Brain microvascular endothelial cell (primary cell): ENCODE measurements around the gene MYMX.

ENCODE experiments used
- DNase-seq: peaks from one replicate; pipeline ENCODE4 v3.0.0-alpha.2; 2020
- H3K27ac ChIP-seq: fragments of 250-450 bp; sonication (Bioruptor Pico); 2 replicates; pipeline ENCODE4 v1.5.1; 2020; ENCODE audit warnings: mild to moderate bottlenecking, moderate library complexity
- H3K27me3 ChIP-seq: fragments of 250-450 bp; sonication (Bioruptor Pico); replicated peaks from 2 replicates; pipeline ENCODE4 v1.5.1; 2020; ENCODE audit warnings: mild to moderate bottlenecking
- H3K36me3 ChIP-seq: fragments of 250-450 bp; sonication (Bioruptor Pico); replicated peaks from 2 replicates; pipeline ENCODE4 v1.5.1; 2020; ENCODE audit warnings: mild to moderate bottlenecking
- H3K4me3 ChIP-seq: 2 replicates; pipeline ENCODE4 v1.5.1; 2011; ENCODE audit warnings: low read depth, mild to moderate bottlenecking, control low read depth, low read length, moderate library complexity
- in situ Hi-C: cut with HindIII; loops from 2 replicates; pipeline ENCODE4 v1.10.0; 2017; ENCODE audit warnings: low sequenced_read_pairs, low pct_ligation_motif_present
- TF ChIP-seq, protein P1 (sequence below): IDR thresholded peaks from 2 replicates; pipeline ENCODE4 v1.5.1; 2011; ENCODE audit warnings: low read depth, mild to moderate bottlenecking, moderate library complexity, low read length, control low read depth, inconsistent platforms; ENCODE audit errors: missing control alignments

Gene MYMX

DNA sequence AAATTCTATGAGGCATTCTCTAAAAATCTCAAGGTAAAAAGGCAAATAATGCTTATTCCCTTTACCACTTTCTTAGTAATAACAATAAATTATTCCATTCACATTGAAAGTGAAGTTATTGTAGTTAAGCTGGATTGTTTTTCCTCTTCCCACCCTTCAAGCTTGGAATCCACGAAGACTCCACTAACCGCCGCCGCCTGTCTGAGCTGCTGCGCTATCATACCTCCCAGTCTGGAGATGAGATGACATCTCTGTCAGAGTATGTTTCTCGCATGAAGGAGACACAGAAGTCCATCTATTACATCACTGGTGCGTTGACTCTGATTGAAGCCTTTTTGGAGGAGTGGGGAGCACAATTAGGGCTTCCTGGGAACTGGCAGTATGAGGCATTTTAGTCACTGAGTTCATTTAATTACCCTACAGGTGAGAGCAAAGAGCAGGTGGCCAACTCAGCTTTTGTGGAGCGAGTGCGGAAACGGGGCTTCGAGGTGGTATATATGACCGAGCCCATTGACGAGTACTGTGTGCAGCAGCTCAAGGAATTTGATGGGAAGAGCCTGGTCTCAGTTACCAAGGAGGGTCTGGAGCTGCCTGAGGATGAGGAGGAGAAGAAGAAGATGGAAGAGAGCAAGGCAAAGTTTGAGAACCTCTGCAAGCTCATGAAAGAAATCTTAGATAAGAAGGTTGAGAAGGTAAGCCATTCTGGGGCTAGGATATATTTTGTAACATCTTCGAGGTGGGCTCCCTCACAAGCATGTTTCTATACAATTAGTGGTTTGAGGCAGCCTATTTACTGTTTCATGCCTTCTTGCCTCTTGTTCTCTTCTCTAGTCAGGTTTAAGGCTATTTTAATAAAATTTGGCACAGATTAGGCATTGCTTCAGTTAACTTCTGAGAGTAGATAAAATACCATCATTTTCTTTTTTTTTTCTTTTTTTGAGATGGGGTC, 35.1 kb downstream of the MYMX start:
- in situ Hi-C loops, result no loop called here
- no peak for DNase-seq
- Histone ChIP-seq H3K27ac (no peak overlapping the region), H3K27me3 (no peaks in the 10 kb centered on the region), H3K4me3 (no peak overlapping the region), H3K36me3 (peaks cover 74% of the 10 kb centered on the region)
- TF ChIP-seq, protein P1, sequence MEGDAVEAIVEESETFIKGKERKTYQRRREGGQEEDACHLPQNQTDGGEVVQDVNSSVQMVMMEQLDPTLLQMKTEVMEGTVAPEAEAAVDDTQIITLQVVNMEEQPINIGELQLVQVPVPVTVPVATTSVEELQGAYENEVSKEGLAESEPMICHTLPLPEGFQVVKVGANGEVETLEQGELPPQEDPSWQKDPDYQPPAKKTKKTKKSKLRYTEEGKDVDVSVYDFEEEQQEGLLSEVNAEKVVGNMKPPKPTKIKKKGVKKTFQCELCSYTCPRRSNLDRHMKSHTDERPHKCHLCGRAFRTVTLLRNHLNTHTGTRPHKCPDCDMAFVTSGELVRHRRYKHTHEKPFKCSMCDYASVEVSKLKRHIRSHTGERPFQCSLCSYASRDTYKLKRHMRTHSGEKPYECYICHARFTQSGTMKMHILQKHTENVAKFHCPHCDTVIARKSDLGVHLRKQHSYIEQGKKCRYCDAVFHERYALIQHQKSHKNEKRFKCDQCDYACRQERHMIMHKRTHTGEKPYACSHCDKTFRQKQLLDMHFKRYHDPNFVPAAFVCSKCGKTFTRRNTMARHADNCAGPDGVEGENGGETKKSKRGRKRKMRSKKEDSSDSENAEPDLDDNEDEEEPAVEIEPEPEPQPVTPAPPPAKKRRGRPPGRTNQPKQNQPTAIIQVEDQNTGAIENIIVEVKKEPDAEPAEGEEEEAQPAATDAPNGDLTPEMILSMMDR, result no peak

DNA sequence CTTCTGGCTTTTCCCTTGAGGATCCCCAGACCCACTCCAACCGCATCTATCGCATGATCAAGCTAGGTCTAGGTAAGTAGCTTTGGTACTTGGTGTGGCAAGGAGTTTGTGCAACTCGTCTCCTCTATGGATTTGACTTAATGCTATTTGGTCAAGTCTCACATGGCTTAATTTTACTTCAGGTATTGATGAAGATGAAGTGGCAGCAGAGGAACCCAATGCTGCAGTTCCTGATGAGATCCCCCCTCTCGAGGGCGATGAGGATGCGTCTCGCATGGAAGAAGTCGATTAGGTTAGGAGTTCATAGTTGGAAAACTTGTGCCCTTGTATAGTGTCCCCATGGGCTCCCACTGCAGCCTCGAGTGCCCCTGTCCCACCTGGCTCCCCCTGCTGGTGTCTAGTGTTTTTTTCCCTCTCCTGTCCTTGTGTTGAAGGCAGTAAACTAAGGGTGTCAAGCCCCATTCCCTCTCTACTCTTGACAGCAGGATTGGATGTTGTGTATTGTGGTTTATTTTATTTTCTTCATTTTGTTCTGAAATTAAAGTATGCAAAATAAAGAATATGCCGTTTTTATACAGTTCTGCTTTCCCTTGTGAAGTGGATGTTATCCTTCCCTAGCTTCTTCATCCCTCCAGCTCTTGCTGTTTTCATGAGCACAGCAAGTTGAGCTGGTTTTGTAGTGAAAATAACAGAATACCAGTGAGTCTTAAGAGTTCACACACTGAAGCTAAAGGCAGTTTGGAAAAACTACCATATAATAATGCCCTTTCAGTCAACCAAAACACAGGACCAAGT, 36.8 kb downstream of the MYMX start:
- Histone ChIP-seq H3K4me3 (no peak overlapping the region), H3K36me3 (peaks cover 74% of the 10 kb centered on the region), H3K27me3 (no peaks in the 10 kb centered on the region), H3K27ac (no peak overlapping the region)
- DNase-seq, result peak; percentile 21
- TF ChIP-seq, protein P1, result peak; percentile 68
- in situ Hi-C loops, result no loop called here

DNA sequence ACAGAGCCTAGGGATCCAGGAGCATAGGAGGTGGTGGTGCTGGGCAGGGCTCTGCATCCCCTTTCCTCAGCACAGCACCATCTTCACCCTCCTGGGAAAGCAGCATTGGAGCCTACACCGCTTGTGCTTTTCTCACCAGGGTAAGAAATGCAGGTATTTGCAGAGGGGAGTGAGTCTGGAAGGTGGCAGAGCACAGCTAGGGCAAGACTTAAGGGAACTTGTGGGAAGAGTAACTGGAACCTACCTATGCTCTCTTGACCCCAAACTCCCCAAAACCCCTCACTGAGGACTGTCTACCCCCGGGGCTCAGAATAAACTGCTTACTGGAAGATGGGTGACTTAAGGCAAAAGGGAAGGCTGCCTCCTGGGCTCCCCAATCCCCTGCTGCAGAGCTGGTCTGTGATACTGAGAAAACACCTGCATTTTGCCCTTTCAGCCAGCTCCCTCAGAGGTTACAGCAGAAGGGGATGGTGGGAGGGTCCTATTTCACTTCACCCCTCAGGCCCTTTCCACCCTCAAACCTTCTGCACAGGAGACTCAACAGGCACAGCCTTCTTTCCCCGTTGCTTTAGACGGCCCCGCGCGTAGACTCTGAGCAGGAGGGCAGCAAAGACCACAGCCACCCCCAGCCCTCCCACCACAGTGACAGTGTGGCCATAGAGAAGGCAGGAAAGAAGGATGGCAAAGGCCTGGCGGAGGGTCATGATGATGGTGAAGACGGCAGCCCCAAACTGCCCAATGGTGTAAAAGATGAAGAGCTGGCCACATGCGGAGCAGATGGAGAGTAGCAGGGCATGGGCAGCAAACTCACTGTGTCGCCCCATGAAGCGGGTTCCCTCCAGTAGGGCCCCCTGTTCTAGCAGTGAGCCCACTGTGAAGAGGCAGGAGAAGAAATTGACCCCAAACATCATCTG, 37.7 kb downstream of the MYMX start:
- TF ChIP-seq, protein P1, result no peak
- in situ Hi-C loops, result no loop called here
- DNase-seq, result no peak
- Histone ChIP-seq H3K27ac (no peak overlapping the region), H3K27me3 (no peaks in the 10 kb centered on the region), H3K4me3 (no peak overlapping the region), H3K36me3 (peaks cover 68% of the 10 kb centered on the region)

DNA sequence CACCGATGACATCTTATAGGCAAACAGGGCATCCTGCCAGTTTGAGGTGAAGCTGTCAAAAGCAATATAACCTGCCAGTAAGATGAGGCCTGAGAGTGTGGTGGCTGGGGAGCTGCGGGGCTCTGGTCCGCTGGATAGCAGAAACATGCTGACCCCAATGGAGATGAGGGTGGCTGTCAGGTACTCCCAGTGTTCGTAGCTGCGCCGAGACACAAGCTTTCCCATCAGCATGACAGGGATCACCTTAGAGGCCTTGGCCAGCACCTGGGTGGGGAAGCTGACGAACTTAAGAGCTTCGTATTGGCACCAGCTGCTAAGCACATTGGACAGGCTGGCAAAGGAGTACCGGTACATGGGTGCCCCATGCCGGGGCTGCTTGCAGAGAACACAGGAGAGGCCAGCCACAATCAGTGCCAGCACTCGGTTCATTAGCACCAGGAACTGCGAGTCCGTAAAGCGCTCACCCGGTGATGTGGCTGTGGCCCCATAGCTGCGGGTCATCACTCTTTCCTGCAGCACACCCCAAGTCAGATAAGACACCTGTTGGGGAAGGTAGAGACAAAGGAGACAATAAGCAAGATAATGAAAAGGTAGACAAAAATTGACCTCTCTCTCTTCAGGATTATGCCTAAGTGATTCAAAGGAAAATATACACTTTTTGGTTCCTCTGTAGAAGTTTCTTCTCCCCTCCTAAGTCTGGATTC, 38.5 kb downstream of the MYMX start:
- no peak overlapping the region for H3K27ac ChIP-seq
- TF ChIP-seq, protein P1, result no peak
- no peaks in the 10 kb centered on the region for H3K27me3 ChIP-seq
- DNase-seq, result no peak
- H3K36me3 ChIP-seq, result peaks cover 59% of the 10 kb centered on the region
- H3K4me3 ChIP-seq, result no peak overlapping the region
- in situ Hi-C loops, result no loop called here
